ENCODE results near the gene MYOCD.

- no peak for TF ChIP-seq CTCF (IDR thresholded peaks at IDR 0.05)
- TF ChIP-seq POLR2A (IDR thresholded peaks at IDR 0.05) = no peak
- TF ChIP-seq POLR2AphosphoS5 (IDR thresholded peaks at IDR 0.05; ENCODE audit: insufficient read depth in 1 of 2, low read depth in 1 of 2) = no peak
Measured at GRCh38 chr17:12743046-12743445, 77.4 kb downstream of the MYOCD start.

All from vagina (tissue), 2 donors.